Measurements from ENCODE around the gene PIR. TPM values are rescaled to one million over a fixed set of nuclear protein-coding genes. Genes with fewer than 3 reads are reported as not detected.

The PIR gene
- total RNA-seq, 1 donor from 2014 or later, result 4.3 TPM

DNA sequence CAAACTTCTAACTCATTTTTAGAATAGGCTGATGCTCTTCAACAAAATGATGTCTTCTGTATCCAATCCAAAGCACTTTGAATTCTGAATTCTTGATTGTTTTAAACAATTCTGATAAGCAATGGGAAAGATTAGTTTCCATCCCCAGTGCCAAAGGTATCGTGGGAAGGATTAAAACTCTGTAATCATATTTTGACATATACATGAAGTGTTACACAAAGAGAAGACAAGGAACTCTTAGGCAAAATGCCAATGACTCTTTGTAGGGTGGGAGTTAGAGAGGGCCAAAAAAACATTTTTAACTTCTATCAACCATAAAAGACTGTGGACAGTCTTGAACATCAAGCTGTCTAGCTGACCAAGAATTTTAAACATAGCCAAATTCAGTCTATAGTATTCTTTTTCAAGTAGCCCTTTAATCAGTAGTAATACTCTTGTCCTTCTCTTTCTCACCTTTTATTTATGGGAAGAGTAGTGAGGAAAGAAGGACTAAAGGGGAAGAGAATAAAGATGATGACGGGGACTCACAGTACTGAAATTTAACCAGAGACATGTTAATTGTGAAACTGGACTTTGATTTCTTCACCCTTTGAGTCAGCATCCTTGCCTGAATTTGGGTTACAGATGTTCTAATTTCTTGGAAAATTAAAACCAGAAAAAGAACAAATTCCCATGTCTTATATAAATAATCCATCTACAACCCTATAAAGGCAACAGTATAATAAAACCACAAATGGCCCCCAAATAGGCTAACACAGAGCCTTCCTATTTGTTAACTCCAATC is 57.1 kb downstream of the PIR start:
- no peaks in the 10 kb centered on the region for H3K4me1 Mint-ChIP-seq (ENCODE audit: low read depth)
- H3K9me3 Mint-ChIP-seq, result no peaks in the 10 kb centered on the region
- intact Hi-C loops (cut with micrococcal nuclease), result no loop called here
- peaks cover 6% of the 10 kb centered on the region for H3K27me3 Mint-ChIP-seq (ENCODE audit: insufficient read depth)
- H3K4me3 Mint-ChIP-seq, result no peak overlapping the region
- H3K27ac Mint-ChIP-seq, result no peak overlapping the region
- no peak for DNase-seq (ENCODE audit: low spot score)
- H3K36me3 Mint-ChIP-seq (ENCODE audit: low read depth), result no peaks in the 10 kb centered on the region

DNA sequence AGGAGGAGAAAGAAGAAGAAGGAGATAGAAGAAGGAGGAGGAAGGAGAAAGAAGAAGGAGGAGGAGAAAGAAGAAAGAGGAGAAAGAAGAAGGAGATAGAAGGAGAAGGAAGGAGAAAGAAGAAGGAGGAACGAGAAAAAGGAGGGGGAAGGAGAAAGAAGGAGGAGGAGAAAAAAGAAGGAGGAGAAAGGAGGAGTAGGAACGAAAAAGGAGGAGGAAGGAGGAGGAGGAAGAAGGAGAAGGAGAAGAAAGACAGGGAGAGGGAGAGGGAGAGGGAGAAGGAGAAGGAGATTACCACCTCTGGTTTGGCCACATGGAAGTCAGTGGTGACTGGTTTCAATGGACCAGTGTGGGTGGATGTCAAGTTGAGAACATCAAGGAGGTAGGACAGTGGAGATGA is 58.9 kb downstream of the PIR start:
- H3K27me3 Mint-ChIP-seq (ENCODE audit: insufficient read depth), result peaks cover 6% of the 10 kb centered on the region
- no peak for DNase-seq (ENCODE audit: low spot score)
- H3K4me1 Mint-ChIP-seq (ENCODE audit: low read depth), result no peaks in the 10 kb centered on the region
- intact Hi-C loops (cut with micrococcal nuclease), result no loop called here
- no peaks in the 10 kb centered on the region for H3K9me3 Mint-ChIP-seq
- H3K36me3 Mint-ChIP-seq (ENCODE audit: low read depth), result no peaks in the 10 kb centered on the region
- H3K4me3 Mint-ChIP-seq, result no peak overlapping the region
- H3K27ac Mint-ChIP-seq, result no peak overlapping the region

DNA sequence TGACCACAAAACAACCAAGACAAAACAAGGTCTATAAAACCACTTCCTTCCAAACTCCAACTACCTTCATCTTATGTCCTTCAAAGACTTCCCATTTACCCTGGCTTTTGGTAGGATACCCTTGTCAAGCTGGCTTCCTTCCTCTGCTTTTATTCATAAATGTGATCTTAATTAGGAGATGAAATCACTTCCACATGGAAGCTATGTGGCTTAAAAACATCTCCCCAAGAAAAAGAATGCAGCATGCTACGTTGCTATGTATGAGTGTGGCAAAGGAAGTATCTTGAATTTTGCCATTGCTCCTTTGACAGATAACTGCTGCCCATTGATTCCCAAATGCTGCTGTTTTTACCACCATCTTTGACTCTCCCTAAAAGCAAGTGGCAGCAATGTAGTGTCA is 62.5 kb downstream of the PIR start:
- H3K27ac Mint-ChIP-seq, result no peak overlapping the region
- H3K4me1 Mint-ChIP-seq (ENCODE audit: low read depth), result no peaks in the 10 kb centered on the region
- intact Hi-C loops (cut with micrococcal nuclease), result no loop called here
- peaks cover 4% of the 10 kb centered on the region for H3K27me3 Mint-ChIP-seq (ENCODE audit: insufficient read depth)
- no peak overlapping the region for H3K4me3 Mint-ChIP-seq
- no peaks in the 10 kb centered on the region for H3K9me3 Mint-ChIP-seq
- H3K36me3 Mint-ChIP-seq (ENCODE audit: low read depth), result no peaks in the 10 kb centered on the region
- DNase-seq (ENCODE audit: low spot score), result no peak

DNA sequence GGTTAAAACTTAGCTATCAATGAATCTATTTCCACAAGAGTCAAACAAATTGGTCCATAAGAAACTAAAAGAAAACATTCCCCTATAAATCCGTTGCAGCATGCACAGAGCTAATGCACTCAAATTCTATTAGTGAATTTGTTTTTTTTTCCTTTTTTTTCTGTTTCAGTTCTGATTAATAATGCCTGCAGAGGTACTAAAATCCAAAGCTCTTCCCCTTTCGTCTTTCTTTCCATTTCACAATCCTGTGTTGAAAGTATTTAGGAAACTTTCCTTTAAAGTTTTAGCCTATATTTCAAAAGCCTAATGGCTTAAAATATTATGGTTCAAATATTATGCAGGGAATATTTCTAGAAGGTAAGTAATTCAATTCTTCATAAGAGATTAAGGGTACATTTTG is 63.1 kb downstream of the PIR start:
- Mint-ChIP-seq H3K27ac (no peak overlapping the region), H3K9me3 (no peaks in the 10 kb centered on the region), H3K36me3 (ENCODE audit: low read depth) (no peaks in the 10 kb centered on the region), H3K27me3 (ENCODE audit: insufficient read depth) (peaks cover 4% of the 10 kb centered on the region), H3K4me1 (ENCODE audit: low read depth) (no peaks in the 10 kb centered on the region), H3K4me3 (no peak overlapping the region)
- intact Hi-C loops (cut with micrococcal nuclease), result no loop called here
- no peak for DNase-seq (ENCODE audit: low spot score)

DNA sequence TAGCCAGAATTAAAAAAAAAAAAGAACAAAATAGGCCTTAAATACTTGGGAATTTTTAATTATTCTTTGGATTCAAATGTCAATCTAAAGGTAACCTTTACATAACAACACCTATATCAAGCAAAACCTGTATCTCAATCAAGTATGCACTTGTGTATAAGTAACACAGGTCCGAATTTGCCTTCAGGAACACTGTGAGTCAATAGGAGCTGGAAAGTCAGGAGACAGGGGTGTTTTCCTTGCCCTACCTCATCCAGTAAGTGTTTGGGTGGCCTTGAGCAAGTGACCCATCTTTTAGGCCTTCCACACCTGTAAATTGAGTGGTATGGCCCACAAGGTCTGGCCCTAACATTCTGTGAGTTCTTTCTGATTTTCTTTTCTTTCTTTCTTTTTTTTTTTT is 68.1 kb downstream of the PIR start:
- Mint-ChIP-seq H3K36me3 (ENCODE audit: low read depth) (no peaks in the 10 kb centered on the region), H3K4me1 (ENCODE audit: low read depth) (no peaks in the 10 kb centered on the region), H3K4me3 (no peak overlapping the region), H3K9me3 (no peaks in the 10 kb centered on the region), H3K27ac (no peak overlapping the region), H3K27me3 (ENCODE audit: insufficient read depth) (no peaks in the 10 kb centered on the region)
- intact Hi-C loops (cut with micrococcal nuclease), result no loop called here
- DNase-seq (ENCODE audit: low spot score), result no peak

DNA sequence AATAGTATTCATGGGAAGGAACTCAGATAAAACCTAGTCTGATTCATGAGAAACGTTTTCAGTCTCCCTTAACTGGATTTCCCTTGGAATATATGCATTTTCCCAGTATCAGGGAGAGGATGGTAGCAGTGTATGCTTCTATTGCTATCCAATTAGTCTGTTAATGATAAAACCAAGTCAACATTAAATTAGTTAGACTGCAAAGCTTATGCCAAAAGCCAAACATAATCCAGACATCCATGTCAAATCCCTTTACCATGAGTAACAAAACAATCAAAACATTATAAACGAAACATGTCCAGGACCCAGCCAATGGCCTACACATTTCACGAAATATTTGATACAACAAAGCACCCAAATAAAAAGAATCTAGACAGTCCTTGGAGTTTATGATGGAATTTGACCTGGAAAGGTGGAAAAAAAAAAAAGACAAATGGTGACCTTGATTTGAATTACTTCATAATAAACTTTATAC is 74.4 kb downstream of the PIR start:
- H3K9me3 Mint-ChIP-seq, result peaks cover 5% of the 10 kb centered on the region
- intact Hi-C loops (cut with micrococcal nuclease), result no loop called here
- H3K36me3 Mint-ChIP-seq (ENCODE audit: low read depth), result no peaks in the 10 kb centered on the region
- no peaks in the 10 kb centered on the region for H3K27me3 Mint-ChIP-seq (ENCODE audit: insufficient read depth)
- H3K4me3 Mint-ChIP-seq, result no peak overlapping the region
- DNase-seq (ENCODE audit: low spot score), result no peak
- no peak overlapping the region for H3K27ac Mint-ChIP-seq
- no peaks in the 10 kb centered on the region for H3K4me1 Mint-ChIP-seq (ENCODE audit: low read depth)

DNA sequence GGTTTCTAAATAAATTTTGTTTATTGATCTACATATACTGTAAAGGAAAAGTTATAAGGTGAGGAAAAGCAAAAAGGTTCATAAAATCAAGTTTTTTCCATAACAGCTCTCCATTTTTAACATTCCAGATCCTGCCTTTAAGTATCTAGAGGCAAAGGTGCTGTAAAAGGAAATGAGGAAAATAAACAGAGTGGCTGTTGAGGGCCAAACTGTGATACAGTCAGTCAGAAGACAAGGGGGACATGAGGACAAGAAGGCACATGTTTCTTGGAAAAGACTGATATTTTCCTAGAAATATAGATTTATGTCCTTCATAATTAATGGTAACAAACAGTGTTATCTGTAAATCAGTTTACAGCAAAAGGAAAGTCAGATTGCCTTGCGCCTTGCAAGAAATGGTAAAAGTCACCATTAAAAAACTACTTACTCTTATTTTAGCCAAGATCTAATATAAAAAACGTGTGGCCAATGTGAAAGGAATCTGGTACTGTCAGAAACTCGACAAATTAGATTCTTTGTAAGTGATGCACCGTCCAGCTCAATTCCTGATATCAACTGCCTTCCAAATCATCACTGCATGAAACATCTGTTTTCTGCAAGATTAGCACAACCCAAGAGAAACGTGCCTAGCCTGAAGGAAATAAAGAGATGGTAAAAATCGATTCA is 75.0 kb downstream of the PIR start:
- H3K4me1 Mint-ChIP-seq (ENCODE audit: low read depth), result no peaks in the 10 kb centered on the region
- no peak for DNase-seq (ENCODE audit: low spot score)
- H3K4me3 Mint-ChIP-seq, result no peak overlapping the region
- intact Hi-C loops (cut with micrococcal nuclease), result no loop called here
- H3K27ac Mint-ChIP-seq, result no peak overlapping the region
- H3K36me3 Mint-ChIP-seq (ENCODE audit: low read depth), result no peaks in the 10 kb centered on the region
- no peaks in the 10 kb centered on the region for H3K27me3 Mint-ChIP-seq (ENCODE audit: insufficient read depth)
- H3K9me3 Mint-ChIP-seq, result peaks cover 5% of the 10 kb centered on the region

DNA sequence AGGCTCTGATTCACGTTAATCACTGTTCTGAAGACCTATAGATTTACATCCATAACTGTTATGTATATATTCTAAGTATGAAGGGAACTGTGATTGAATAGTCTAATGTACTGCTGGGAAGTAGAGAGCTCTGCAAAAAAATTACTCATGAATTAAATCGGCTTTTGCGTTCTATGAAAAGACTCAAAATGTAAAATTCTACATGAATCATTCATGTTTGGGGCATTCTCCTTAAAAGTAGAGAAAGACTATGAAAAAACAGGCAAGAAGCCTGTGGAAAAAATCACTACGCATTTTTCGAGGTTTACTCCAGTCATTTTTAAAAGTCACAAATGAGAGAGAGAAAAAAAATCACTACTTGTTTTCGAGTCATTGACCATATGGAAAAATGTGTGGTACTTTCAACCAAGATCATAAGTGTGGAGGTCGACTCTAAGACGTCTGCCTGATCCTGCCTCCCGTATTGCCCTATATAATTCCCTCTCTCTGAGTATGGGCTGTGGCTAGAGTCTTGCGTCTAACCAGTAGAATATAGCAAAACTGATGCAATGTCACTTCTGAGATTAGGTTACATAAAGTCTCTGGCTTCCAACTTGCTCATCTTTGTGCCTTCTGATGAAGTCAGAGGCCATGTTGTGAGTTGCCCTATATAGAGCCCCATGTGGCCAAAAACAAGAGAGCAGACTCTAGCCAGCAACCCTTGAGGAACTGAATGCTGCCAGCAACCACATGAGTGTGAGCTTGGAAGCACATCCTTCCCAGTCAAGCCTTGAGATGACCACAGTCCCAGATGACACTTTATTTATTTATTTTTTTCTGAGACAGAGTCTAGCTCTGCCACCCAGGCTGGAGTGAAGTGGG is 76.8 kb downstream of the PIR start:
- H3K27me3 Mint-ChIP-seq (ENCODE audit: insufficient read depth), result no peaks in the 10 kb centered on the region
- no peak overlapping the region for H3K4me3 Mint-ChIP-seq
- no peaks in the 10 kb centered on the region for H3K4me1 Mint-ChIP-seq (ENCODE audit: low read depth)
- no peak overlapping the region for H3K27ac Mint-ChIP-seq
- no peak for DNase-seq (ENCODE audit: low spot score)
- H3K9me3 Mint-ChIP-seq, result peaks cover 5% of the 10 kb centered on the region
- intact Hi-C loops (cut with micrococcal nuclease), result no loop called here
- H3K36me3 Mint-ChIP-seq (ENCODE audit: low read depth), result no peaks in the 10 kb centered on the region

DNA sequence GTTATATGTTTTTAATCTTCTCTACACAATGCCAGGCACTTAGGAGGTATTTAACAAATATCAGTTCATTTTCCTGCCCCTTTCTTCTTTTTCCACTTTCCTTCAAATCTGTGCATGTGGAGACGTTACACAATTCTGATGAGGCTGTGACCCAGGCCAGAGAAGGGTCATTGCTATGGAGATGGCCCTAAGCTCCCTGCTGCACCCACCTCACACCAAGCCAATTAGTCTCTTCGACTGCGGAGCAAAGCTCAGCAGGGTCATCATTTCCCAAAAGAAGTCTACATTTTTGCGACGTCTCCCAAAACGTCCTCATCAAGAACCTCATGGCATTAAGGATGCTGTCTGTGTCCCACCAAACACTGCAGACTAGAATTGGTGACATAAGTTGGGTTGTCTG is 80.0 kb downstream of the PIR start:
- no peak for DNase-seq (ENCODE audit: low spot score)
- no peak overlapping the region for H3K4me3 Mint-ChIP-seq
- peaks cover 5% of the 10 kb centered on the region for H3K9me3 Mint-ChIP-seq
- no peak overlapping the region for H3K27ac Mint-ChIP-seq
- intact Hi-C loops (cut with micrococcal nuclease), result no loop called here
- no peaks in the 10 kb centered on the region for H3K27me3 Mint-ChIP-seq (ENCODE audit: insufficient read depth)
- no peaks in the 10 kb centered on the region for H3K4me1 Mint-ChIP-seq (ENCODE audit: low read depth)
- H3K36me3 Mint-ChIP-seq (ENCODE audit: low read depth), result no peaks in the 10 kb centered on the region

DNA sequence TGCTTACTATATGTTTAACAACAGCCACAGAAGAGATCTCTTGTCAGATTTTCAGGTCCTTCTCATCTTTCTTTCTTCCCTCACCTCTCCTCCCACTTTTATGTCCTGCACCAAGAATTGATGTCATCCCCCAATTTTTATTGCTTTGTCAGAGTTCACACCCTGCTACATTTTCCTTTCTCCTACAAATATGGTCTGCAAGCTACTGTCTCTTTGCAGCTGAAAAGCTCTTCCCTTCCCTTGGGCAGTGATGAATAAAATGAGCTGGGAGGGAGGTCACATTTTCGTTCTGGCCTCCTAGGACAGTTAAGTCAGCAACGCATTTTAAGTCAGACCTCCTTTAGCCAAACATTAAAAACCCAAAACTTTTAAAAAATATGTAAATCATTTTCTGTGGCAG is 82.2 kb downstream of the PIR start:
- Mint-ChIP-seq H3K9me3 (no peaks in the 10 kb centered on the region), H3K36me3 (ENCODE audit: low read depth) (no peaks in the 10 kb centered on the region), H3K27me3 (ENCODE audit: insufficient read depth) (no peaks in the 10 kb centered on the region), H3K27ac (no peak overlapping the region), H3K4me1 (ENCODE audit: low read depth) (no peaks in the 10 kb centered on the region), H3K4me3 (no peak overlapping the region)
- intact Hi-C loops (cut with micrococcal nuclease), result no loop called here
- no peak for DNase-seq (ENCODE audit: low spot score)

DNA sequence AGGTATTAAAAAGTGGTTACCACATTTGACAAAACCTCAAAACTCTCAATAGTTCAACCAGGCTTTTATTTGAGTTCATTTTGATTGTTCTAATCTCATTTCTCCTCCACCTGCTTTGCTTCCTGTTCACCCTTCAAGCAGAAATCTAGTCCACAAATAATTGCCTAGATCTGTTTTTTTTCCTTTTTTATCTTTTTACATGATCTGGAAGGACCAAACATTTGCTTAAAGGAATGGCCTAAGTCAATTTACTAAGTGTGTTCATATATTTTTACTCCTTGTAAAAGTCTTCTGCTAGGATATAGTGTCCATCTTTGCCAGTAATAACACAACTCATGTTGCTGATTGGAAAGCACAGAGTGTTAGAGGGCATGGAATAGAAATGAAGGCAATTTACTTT is 82.7 kb downstream of the PIR start:
- Mint-ChIP-seq H3K9me3 (no peaks in the 10 kb centered on the region), H3K4me3 (no peak overlapping the region), H3K4me1 (ENCODE audit: low read depth) (no peaks in the 10 kb centered on the region), H3K27me3 (ENCODE audit: insufficient read depth) (no peaks in the 10 kb centered on the region), H3K27ac (no peak overlapping the region), H3K36me3 (ENCODE audit: low read depth) (no peaks in the 10 kb centered on the region)
- intact Hi-C loops (cut with micrococcal nuclease), result no loop called here
- DNase-seq (ENCODE audit: low spot score), result no peak

DNA sequence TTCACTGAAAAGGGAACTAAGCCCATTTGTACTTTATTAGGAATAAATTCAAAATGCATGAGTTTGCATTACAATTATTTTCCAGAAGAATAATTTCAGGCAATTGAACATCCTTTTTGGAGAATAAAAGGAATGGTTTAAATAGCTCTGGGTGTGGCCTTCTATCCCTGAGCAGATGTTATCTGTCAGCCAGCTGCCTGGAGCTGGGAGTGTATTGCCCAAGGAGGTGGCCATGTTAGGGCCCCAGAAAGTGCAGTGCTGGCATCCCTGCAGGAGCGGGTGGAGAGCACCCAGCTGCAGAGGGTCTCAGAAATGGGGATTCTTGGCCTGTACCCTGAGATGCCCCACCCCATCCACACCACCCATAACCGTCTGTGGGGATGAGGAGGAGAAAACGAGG is 87.3 kb downstream of the PIR start:
- Mint-ChIP-seq H3K9me3 (no peaks in the 10 kb centered on the region), H3K36me3 (ENCODE audit: low read depth) (no peaks in the 10 kb centered on the region), H3K27ac (no peak overlapping the region), H3K27me3 (ENCODE audit: insufficient read depth) (no peaks in the 10 kb centered on the region), H3K4me1 (ENCODE audit: low read depth) (peaks cover 6% of the 10 kb centered on the region), H3K4me3 (no peak overlapping the region)
- intact Hi-C loops (cut with micrococcal nuclease), result no loop called here
- DNase-seq (ENCODE audit: low spot score), result no peak
